HG02938 (cell line): ENCODE results near the gene NT5E.
"Not testable (repeated sequence)": the region's sequence is repeated elsewhere in the genome, so short reads cannot be mapped to it uniquely, and the experiment has no call there.

Source experiments
- ATAC-seq: cut with Tn5 transposase; IDR thresholded peaks from one replicate; pipeline ENCODE4 v1.9.1; 2021; ENCODE audit warnings: mild to moderate bottlenecking, moderate library complexity; ENCODE audit not compliant: unreplicated experiment

The NT5E gene

DNA sequence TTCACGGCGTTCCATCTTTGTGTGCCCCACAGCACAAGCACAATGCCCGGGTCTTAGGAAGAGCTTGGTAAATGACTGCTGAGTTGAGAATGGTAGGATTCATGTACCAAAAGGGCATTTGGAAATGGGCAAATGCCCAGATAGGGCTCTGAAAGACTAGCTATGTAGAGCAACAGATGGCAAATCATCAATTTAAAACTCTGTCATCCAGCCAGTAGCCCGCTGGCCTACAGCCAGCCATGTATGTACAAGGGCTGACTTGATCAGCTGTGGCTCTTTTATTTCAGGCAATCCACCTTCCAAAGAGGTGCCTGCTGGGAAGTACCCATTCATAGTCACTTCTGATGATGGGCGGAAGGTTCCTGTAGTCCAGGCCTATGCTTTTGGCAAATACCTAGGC is 35.1 kb downstream of the NT5E start:
- ATAC-seq = no peak

GRCh38 chr6:85490516-85491248 is 40.8 kb downstream of the NT5E start:
- no peak for ATAC-seq

DNA sequence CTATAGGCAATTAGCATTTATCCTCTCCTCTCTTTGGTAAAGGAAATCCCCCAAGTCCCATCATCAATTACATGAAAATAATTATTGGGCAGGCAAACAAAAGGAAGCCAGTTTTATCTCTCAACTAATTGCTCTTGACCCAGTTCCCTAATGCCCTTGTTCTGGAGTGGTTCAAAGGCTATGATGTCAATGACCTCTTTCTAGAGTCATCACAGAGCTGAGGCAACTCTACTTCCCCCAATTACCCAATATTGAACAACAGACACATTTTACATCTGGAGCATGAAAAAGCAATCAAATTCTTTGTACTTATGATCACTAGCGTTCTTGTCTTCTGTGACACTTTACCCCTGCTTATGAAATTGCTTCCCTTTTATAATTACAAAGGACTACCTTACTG is 43.5 kb downstream of the NT5E start:
- ATAC-seq = no peak

DNA sequence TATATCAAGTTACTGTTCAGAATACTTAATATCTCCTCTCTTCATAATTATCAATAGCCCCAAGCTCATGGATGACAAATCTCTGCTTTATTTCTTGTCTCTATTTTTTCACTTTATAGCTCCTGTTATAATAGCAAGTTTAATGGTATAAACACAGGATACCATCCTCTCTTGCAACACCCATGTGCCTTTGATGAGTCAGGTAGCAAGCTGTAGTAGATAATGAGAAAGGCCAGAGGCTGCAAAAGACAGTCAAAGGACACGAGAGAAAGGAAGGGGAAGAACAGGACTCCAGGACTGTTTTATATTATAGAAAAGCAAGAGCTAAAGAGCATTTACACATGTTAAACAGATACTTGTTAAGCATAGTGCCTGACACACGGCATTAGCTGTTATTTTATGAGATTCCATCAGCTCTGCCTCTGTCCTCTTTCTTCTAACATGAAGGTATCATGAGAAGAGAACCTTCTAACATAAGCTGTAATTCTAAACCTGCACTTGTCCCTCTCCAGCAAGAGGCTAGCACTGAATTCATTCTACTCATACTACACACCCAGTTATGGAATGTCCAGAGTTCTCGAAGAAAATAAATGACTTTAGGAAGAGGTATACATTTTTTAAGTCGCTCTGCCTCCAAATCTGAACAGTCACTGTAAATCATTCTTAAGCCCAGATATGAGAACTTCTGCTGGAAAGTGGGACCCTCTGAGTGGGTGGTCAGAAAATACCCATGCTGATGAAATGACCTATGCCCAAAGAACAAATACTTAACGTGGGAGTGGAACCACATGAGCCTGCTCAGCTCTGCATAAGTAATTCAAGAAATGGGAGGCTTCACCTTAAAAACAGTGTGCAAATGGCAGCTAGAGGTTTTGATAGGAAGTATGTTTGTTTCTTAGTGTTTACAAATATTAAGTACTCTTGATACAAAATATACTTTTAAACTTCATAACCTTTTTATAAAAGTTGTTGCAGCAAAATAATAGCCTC is 45.0 kb downstream of the NT5E start:
- no peak for ATAC-seq

- ATAC-seq = no peak
Observed at GRCh38 chr6:85496009-85496579, 46.2 kb downstream of the NT5E start.

GRCh38 chr6:85496856-85497255 is 47.0 kb downstream of the NT5E start:
- no peak for ATAC-seq

- no peak for ATAC-seq
Observed at GRCh38 chr6:85498596-85499258, 48.8 kb downstream of the NT5E start.

GRCh38 chr6:85506441-85507093 is 56.7 kb downstream of the NT5E start:
- ATAC-seq = no peak

- ATAC-seq = no peak
Observed at GRCh38 chr6:85516168-85516567, 66.3 kb downstream of the NT5E start.

- not testable (repeated sequence) for ATAC-seq
Observed at GRCh38 chr6:85524281-85524680, 74.4 kb downstream of the NT5E start.

- no peak for ATAC-seq
Observed at GRCh38 chr6:85537055-85537494, 87.2 kb downstream of the NT5E start.

DNA sequence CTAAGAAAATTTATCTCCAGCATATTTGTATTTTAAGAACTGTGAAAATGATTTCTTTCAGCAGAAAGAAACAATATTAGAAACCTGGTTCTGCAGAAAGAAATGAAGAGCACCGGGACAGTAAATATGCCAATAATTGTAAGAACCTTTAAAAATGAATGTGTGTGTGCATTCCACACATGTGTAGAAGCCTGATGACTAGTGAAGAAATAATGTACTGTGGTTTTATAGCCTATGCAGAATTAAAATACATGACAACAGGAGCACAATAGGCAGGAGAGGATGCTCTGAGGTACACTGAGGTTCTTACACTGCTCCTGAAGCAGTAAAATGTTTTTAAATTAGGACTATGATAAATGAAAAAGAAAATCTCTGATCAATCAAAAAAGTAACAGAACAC is 94.9 kb downstream of the NT5E start:
- no peak for ATAC-seq
